ENCODE results near the gene WDR91.
A peak's percentile ranks its signal among the peaks of the same experiment; 100 is the strongest.

The WDR91 gene

DNA sequence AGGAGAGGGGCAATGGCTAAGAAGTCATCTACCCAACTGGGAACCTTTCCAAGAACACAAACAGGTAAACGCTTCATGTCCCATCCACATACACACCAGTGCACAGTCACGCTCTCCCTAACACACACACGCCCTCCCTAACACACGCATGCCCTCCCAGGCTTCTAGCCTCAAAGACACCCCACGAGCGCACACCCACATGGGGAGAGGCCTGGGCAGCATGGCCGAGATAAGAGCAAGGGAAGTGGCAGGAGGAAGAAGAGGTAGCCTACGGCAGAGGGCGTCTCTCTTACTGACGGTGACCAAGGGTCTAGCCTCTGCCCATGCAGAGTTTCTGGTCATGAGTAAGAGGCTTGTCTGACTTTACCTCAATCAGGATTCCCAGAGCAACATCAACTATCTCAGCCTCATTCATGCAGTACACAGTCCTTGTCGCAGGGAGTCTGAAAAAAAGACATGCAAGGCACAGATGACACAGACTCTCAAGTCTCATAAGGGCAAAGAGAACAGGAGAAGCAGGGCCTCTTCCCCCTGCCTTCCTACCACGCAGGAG lies 43.9 kb downstream of the WDR91 start:
- Histone ChIP-seq H3K4me3 (ENCODE audit: low read depth in 1 of 2, low read length in 2 of 2) (no peak overlapping the region), H3K9ac (ENCODE audit: low read depth, low read length) (no peak overlapping the region), H3K27me3 (ENCODE audit: insufficient read depth, low read length, poor library complexity) (no peaks in the 10 kb centered on the region), H3K4me1 (ENCODE audit: insufficient read depth, low read length) (peaks cover 34% of the 10 kb centered on the region), H3K27ac (ENCODE audit: low read length) (no peak overlapping the region), H2AFZ (ENCODE audit: low read depth, low read length) (no peak overlapping the region), H3K4me2 (ENCODE audit: insufficient read depth, low read length) (peak overlapping the region; percentile 95; the same call in 1 of the 2 replicates), H3K36me3 (ENCODE audit: insufficient read depth, low read length) (peaks cover 51% of the 10 kb centered on the region), H4K20me1 (ENCODE audit: insufficient read depth, low read length) (peaks cover 10% of the 10 kb centered on the region; the same call in 1 of the 2 replicates), H3K79me2 (ENCODE audit: insufficient read depth, low read length) (peaks cover 34% of the 10 kb centered on the region), H3K9me3 (ENCODE audit: insufficient read depth, low read length, severe bottlenecking) (no peaks in the 10 kb centered on the region)
- no peak for TF ChIP-seq EZH2 (IDR thresholded peaks at IDR 0.05; ENCODE audit: borderline replicate concordance, low read depth, low read length, severe bottlenecking)
- TF ChIP-seq, protein P1, sequence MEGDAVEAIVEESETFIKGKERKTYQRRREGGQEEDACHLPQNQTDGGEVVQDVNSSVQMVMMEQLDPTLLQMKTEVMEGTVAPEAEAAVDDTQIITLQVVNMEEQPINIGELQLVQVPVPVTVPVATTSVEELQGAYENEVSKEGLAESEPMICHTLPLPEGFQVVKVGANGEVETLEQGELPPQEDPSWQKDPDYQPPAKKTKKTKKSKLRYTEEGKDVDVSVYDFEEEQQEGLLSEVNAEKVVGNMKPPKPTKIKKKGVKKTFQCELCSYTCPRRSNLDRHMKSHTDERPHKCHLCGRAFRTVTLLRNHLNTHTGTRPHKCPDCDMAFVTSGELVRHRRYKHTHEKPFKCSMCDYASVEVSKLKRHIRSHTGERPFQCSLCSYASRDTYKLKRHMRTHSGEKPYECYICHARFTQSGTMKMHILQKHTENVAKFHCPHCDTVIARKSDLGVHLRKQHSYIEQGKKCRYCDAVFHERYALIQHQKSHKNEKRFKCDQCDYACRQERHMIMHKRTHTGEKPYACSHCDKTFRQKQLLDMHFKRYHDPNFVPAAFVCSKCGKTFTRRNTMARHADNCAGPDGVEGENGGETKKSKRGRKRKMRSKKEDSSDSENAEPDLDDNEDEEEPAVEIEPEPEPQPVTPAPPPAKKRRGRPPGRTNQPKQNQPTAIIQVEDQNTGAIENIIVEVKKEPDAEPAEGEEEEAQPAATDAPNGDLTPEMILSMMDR (IDR thresholded peaks at IDR 0.05; ENCODE audit: borderline replicate concordance, extremely low read depth, low read length, poor library complexity, severe bottlenecking): no peak
- ATAC-seq (ENCODE audit: insufficient read depth, low read depth) (no peak), DNase-seq (no peak)

DNA sequence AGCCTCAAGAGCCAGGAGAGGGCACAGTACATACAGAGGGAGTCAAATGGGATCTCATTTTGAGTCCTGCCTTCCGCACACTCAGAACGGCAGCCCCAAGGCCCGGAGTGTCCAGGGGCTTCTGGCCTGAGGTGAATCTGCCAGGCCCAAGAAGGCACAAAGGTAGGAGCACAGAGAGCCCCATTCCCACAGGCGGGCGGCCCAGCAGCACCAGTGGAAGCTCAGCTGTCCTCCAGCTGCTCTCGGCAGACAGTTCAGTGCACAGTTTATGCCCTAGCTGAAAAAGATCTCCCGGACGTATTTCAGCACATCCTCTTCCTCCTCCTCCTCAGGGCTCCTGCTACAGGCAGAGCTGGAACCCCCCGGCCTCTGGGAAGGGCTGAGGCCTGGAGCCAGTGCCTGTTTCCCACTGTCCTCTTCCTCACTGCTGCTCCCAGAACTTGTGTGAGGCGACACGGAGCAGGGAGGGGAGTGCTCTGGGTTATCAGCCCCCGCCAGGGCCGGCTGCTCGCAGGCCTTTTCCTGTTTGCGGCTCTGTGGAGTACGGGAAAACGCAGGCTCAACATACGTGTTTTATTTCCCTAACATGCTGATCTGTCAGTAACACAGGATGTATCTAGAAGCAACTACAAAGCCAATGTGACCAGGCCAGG lies 44.9 kb downstream of the WDR91 start:
- Histone ChIP-seq H3K27me3 (ENCODE audit: insufficient read depth, low read length, poor library complexity) (no peaks in the 10 kb centered on the region), H2AFZ (ENCODE audit: low read depth, low read length) (no peak overlapping the region), H3K9me3 (ENCODE audit: insufficient read depth, low read length, severe bottlenecking) (no peaks in the 10 kb centered on the region), H3K4me2 (ENCODE audit: insufficient read depth, low read length) (no peak overlapping the region; the same call in 1 of the 2 replicates), H3K79me2 (ENCODE audit: insufficient read depth, low read length) (peaks cover 34% of the 10 kb centered on the region), H3K36me3 (ENCODE audit: insufficient read depth, low read length) (peaks cover 54% of the 10 kb centered on the region), H4K20me1 (ENCODE audit: insufficient read depth, low read length) (peaks cover 10% of the 10 kb centered on the region; the same call in 1 of the 2 replicates), H3K27ac (ENCODE audit: low read length) (no peak overlapping the region), H3K9ac (ENCODE audit: low read depth, low read length) (no peak overlapping the region), H3K4me1 (ENCODE audit: insufficient read depth, low read length) (peaks cover 30% of the 10 kb centered on the region), H3K4me3 (ENCODE audit: low read depth in 1 of 2, low read length in 2 of 2) (no peak overlapping the region)
- no peak for TF ChIP-seq EZH2 (IDR thresholded peaks at IDR 0.05; ENCODE audit: borderline replicate concordance, low read depth, low read length, severe bottlenecking)
- TF ChIP-seq, protein P1 (IDR thresholded peaks at IDR 0.05; ENCODE audit: borderline replicate concordance, extremely low read depth, low read length, poor library complexity, severe bottlenecking): no peak
- no peak for ATAC-seq (ENCODE audit: insufficient read depth, low read depth)
- DNase-seq: no peak

DNA sequence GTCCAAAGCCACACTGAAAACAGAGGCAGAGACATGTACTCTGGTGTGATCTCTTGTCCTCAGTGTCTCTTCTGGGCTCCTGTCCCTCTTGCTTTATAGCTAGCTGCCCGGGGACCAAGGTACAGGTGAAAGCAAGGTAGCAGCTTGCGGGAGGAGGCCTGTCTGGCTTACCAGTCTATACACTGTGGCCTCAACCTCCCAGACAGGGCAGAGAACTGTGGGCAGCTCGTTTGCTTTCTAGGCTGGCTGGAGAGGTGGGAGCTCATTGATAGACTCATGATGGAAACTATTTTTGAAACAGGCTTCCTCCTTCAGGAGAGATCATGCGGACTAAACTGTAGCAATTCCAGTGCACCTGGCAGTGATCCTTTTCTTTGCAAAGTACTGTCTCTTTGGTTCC lies 45.5 kb downstream of the WDR91 start:
- H3K4me3 ChIP-seq (ENCODE audit: low read depth in 1 of 2, low read length in 2 of 2): no peak overlapping the region
- H2AFZ ChIP-seq (ENCODE audit: low read depth, low read length): no peak overlapping the region
- no peak for ATAC-seq (ENCODE audit: insufficient read depth, low read depth)
- H3K4me1 ChIP-seq (ENCODE audit: insufficient read depth, low read length): peaks cover 29% of the 10 kb centered on the region
- H3K9me3 ChIP-seq (ENCODE audit: insufficient read depth, low read length, severe bottlenecking): no peaks in the 10 kb centered on the region
- DNase-seq: no peak
- no peak overlapping the region for H3K27ac ChIP-seq (ENCODE audit: low read length)
- TF ChIP-seq EZH2 (IDR thresholded peaks at IDR 0.05; ENCODE audit: borderline replicate concordance, low read depth, low read length, severe bottlenecking): no peak
- TF ChIP-seq, protein P1 (IDR thresholded peaks at IDR 0.05; ENCODE audit: borderline replicate concordance, extremely low read depth, low read length, poor library complexity, severe bottlenecking): no peak
- no peak overlapping the region for H3K4me2 ChIP-seq (ENCODE audit: insufficient read depth, low read length)
- H3K27me3 ChIP-seq (ENCODE audit: insufficient read depth, low read length, poor library complexity): no peaks in the 10 kb centered on the region
- H3K36me3 ChIP-seq (ENCODE audit: insufficient read depth, low read length): peaks cover 54% of the 10 kb centered on the region
- H3K9ac ChIP-seq (ENCODE audit: low read depth, low read length): no peak overlapping the region
- peaks cover 10% of the 10 kb centered on the region; the same call in 1 of the 2 replicates for H4K20me1 ChIP-seq (ENCODE audit: insufficient read depth, low read length)
- H3K79me2 ChIP-seq (ENCODE audit: insufficient read depth, low read length): peaks cover 34% of the 10 kb centered on the region
